Peyer's patch (tissue), 4 donors: Measurements from ENCODE around the gene INPP5A. TPM values are rescaled to one million over a fixed set of nuclear protein-coding genes. Genes with fewer than 3 reads are reported as not detected.

Source experiments
- DNase-seq, 3 donors: peaks; one replicate each; pipeline ENCODE4 v3.0.0-alpha.2; 2017 to 2019
- H3K27ac ChIP-seq, 4 donors: fragments of 200-600 bp; sonication (generic); one replicate each; pipeline ENCODE4 v1.5.1; 2016 to 2019
- H3K27me3 ChIP-seq, 2 donors: fragments of 200-600 bp; sonication (generic); one replicate each; pipeline ENCODE4 v1.5.1; 2019
- H3K36me3 ChIP-seq, 3 donors: fragments of 200-600 bp; sonication (generic); one replicate each; pipeline ENCODE4 v1.5.1; 2016 to 2019
- H3K4me1 ChIP-seq, 4 donors: fragments of 200-600 bp; sonication (generic); one replicate each; pipeline ENCODE4 v1.5.1; 2016 to 2019
- H3K4me3 ChIP-seq, 4 donors: fragments of 200-600 bp; sonication (generic); 1 replicate in 3 of 4; 2 replicates in 1 of 4; pipeline ENCODE4 v1.5.1; 2016 to 2019; ENCODE audit warnings: mild to moderate bottlenecking in 1 of 4
- H3K9me3 ChIP-seq, 4 donors: fragments of 200-600 bp; sonication (generic); one replicate each; pipeline ENCODE4 v1.5.1; 2016 to 2019; ENCODE audit warnings: mild to moderate bottlenecking in 1 of 4
- POLR2A ChIP-seq, 2 donors: fragments of 450-650 bp; IDR thresholded peaks; one replicate each; pipeline ENCODE4 v1.5.1; 2017; ENCODE audit warnings: antibody characterized with exemption in 2 of 2, mild to moderate bottlenecking in 2 of 2, moderate library complexity in 2 of 2
- total RNA-seq, 4 donors: library from RNA; depleted of rRNA; stranded (reverse); fragments of >200 nt; gene quantifications; one replicate each; pipeline ENCODE4 v1.1.0, GENCODE V29; 2016
- TF ChIP-seq, protein P1 (sequence below), 6 experiments: fragments of 450-650 bp in 4 of 6; fragments of 200-600 bp in 2 of 6; sonication (generic) in 1 of 6; IDR thresholded peaks; one replicate each; pipeline ENCODE4 v1.5.1; 2017 to 2019; ENCODE audit warnings: antibody characterized with exemption in 6 of 6, mild to moderate bottlenecking in 3 of 6, moderate library complexity in 1 of 6

INPP5A gene
- total RNA-seq, 4 donors from 2014 or later: 33.8 to 76.4 (median 38.1) TPM

DNA sequence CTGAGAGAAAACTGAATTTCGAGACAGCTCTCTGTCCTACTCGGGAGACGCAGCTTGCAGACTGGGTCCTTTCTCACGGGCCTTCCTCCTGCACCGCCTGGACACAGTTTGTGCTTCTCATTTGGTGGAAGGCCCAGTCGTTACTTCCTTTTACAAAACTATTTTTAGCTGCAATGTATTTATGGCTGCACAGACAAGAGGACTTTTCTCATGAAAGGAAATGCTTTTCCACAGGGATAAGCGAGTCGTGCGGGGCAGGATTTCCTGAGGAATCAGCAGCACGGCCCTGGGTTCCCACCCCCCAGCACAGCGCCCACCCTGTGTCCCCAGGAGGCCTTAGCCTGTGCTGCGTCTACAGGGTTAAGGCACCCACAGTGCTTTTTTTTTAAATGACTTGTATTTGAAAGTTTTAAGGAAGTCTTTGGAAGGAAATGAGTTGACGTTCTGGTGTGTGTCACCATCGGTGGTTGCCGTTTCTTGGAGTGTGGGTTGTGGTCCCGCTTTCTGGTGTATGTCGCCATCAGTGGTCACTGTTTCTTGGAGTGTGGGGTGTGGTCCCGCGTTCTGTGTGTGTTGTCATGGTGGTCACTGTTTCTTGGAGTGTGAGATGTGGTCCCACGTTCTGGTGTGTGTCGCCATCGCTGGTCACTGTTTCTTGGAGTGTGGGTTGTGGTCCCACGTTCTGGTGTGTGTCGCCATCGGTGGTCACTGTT is 50.9 kb downstream of the INPP5A start:
- no peaks in the 10 kb centered on the region for H3K9me3 ChIP-seq
- peak; percentile 40 to 68 (median 57) for DNase-seq
- no peaks in the 10 kb centered on the region for H3K27me3 ChIP-seq
- peak overlapping the region in 3 of 4 donors; percentile 1 to 8 (median 7) for H3K4me3 ChIP-seq
- H3K27ac ChIP-seq: peak overlapping the region; percentile 30 to 77 (median 56)
- H3K36me3 ChIP-seq: no peaks in the 10 kb centered on the region
- H3K4me1 ChIP-seq: peaks cover 0 to 85% (median 13%) of the 10 kb centered on the region in 4 donors
- no peak for TF ChIP-seq POLR2A (IDR thresholded peaks at IDR 0.05)
- TF ChIP-seq, protein P1, sequence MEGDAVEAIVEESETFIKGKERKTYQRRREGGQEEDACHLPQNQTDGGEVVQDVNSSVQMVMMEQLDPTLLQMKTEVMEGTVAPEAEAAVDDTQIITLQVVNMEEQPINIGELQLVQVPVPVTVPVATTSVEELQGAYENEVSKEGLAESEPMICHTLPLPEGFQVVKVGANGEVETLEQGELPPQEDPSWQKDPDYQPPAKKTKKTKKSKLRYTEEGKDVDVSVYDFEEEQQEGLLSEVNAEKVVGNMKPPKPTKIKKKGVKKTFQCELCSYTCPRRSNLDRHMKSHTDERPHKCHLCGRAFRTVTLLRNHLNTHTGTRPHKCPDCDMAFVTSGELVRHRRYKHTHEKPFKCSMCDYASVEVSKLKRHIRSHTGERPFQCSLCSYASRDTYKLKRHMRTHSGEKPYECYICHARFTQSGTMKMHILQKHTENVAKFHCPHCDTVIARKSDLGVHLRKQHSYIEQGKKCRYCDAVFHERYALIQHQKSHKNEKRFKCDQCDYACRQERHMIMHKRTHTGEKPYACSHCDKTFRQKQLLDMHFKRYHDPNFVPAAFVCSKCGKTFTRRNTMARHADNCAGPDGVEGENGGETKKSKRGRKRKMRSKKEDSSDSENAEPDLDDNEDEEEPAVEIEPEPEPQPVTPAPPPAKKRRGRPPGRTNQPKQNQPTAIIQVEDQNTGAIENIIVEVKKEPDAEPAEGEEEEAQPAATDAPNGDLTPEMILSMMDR (IDR thresholded peaks at IDR 0.05): no peak

DNA sequence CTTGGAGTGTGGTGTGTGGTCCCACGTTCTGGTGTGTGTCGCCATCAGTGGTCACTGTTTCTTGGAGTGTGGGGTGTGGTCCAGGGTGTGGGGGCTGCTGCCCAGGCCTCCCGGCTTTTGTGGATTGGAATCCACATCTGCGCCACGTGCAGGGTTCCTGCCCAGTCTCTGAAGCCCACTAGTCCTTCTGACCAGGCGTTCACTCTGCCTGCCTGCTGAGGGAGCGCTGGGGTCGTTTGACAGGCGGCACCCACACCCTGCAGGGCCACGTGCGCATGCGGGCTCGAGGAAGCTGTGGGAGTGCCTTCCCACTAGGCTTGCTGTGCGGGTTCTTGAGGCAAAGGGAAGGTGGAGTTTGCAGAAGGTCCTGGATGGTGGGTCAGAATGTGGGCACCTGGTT is 51.4 kb downstream of the INPP5A start:
- Histone ChIP-seq H3K4me3 (no peak overlapping the region), H3K27me3 (no peaks in the 10 kb centered on the region), H3K4me1 (peaks cover 0 to 85% (median 15%) of the 10 kb centered on the region in 4 donors), H3K36me3 (no peaks in the 10 kb centered on the region), H3K27ac (peak overlapping the region; percentile 30 to 77 (median 56)), H3K9me3 (no peaks in the 10 kb centered on the region)
- TF ChIP-seq, protein P1 (IDR thresholded peaks at IDR 0.05): no peak
- no peak for TF ChIP-seq POLR2A (IDR thresholded peaks at IDR 0.05)
- DNase-seq: peak in 1 of 3 donors; percentile 45

DNA sequence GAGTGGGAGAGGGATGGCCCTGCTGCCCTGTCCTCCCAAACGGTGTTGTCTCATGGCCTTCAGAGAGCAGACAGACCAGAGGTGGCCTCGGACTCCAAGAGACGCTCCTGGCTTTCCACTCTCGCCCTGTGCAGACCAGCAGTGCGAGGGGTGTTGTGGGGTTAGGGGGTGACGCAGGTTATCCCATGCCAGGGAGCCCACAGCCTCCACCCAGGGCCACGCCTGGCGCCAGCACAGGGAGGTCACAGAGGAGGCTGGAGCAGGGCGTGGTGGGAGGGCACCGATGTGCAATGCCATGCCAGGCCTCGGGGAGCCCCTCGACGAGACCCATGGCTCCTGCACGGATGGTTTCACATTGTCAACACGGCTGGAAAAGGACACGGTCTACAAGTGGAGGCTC is 52.1 kb downstream of the INPP5A start:
- Histone ChIP-seq H3K27ac (peak overlapping the region in 1 of 4 donors; percentile 77), H3K9me3 (no peaks in the 10 kb centered on the region), H3K27me3 (no peaks in the 10 kb centered on the region), H3K4me3 (no peak overlapping the region), H3K36me3 (no peaks in the 10 kb centered on the region), H3K4me1 (peaks cover 0 to 91% (median 21%) of the 10 kb centered on the region in 4 donors)
- peak in 2 of 3 donors; percentile 46 for DNase-seq
- TF ChIP-seq POLR2A (IDR thresholded peaks at IDR 0.05): no peak
- TF ChIP-seq, protein P1 (IDR thresholded peaks at IDR 0.05): no peak

GRCh38 chr10:132590094-132590751 is 52.6 kb downstream of the INPP5A start:
- no peaks in the 10 kb centered on the region for H3K36me3 ChIP-seq
- no peaks in the 10 kb centered on the region for H3K9me3 ChIP-seq
- H3K27me3 ChIP-seq: no peaks in the 10 kb centered on the region
- TF ChIP-seq, protein P1 (IDR thresholded peaks at IDR 0.05): no peak
- no peak for TF ChIP-seq POLR2A (IDR thresholded peaks at IDR 0.05)
- peak overlapping the region in 1 of 4 donors; percentile 82 for H3K27ac ChIP-seq
- H3K4me3 ChIP-seq: no peak overlapping the region
- peaks cover 0 to 96% (median 21%) of the 10 kb centered on the region in 4 donors for H3K4me1 ChIP-seq
- DNase-seq: peak in 1 of 3 donors; percentile 30

GRCh38 chr10:132590752-132591121 is 53.1 kb downstream of the INPP5A start:
- H3K36me3 ChIP-seq: no peaks in the 10 kb centered on the region
- H3K27me3 ChIP-seq: no peaks in the 10 kb centered on the region
- H3K27ac ChIP-seq: peak overlapping the region in 2 of 4 donors; percentile 59 to 82
- TF ChIP-seq, protein P1 (IDR thresholded peaks at IDR 0.05): no peak
- TF ChIP-seq POLR2A (IDR thresholded peaks at IDR 0.05): no peak
- peaks cover 0 to 95% (median 21%) of the 10 kb centered on the region in 4 donors for H3K4me1 ChIP-seq
- H3K9me3 ChIP-seq: no peaks in the 10 kb centered on the region
- DNase-seq: peak in 2 of 3 donors; percentile 44 to 45
- H3K4me3 ChIP-seq: no peak overlapping the region
